Spleen (tissue), 7 donors: ENCODE measurements around the gene TAF3.

Experiments
- POLR2A ChIP-seq, 3 donors: fragments of 450-650 bp; IDR thresholded peaks; one replicate each; pipeline ENCODE4 v1.5.1; 2017; ENCODE audit warnings: antibody characterized with exemption in 3 of 3, mild to moderate bottlenecking in 1 of 3
- TF ChIP-seq, protein P1 (sequence below), 11 experiments: fragments of 200-600 bp in 7 of 11; fragments of 450-650 bp in 4 of 11; sonication (generic) in 4 of 11; IDR thresholded peaks in 8 of 11; conservative IDR thresholded peaks in 3 of 11; 1 replicate in 7 of 11; 2 replicates in 4 of 11; pipeline versions ENCODE4 v1.4.0 to v1.8.0; 2016 to 2021; ENCODE audit warnings: antibody characterized with exemption in 11 of 11, inconsistent platforms in 4 of 11, mild to moderate bottlenecking in 1 of 11
- donor health status: DM: no; HTN: no; CAD: no; lungs with moderate emphysema.
- donor health status: DM: no; HTN: no; CAD: no.
- donor health status: DM: no; HTN: no; CAD: no.

DNA sequence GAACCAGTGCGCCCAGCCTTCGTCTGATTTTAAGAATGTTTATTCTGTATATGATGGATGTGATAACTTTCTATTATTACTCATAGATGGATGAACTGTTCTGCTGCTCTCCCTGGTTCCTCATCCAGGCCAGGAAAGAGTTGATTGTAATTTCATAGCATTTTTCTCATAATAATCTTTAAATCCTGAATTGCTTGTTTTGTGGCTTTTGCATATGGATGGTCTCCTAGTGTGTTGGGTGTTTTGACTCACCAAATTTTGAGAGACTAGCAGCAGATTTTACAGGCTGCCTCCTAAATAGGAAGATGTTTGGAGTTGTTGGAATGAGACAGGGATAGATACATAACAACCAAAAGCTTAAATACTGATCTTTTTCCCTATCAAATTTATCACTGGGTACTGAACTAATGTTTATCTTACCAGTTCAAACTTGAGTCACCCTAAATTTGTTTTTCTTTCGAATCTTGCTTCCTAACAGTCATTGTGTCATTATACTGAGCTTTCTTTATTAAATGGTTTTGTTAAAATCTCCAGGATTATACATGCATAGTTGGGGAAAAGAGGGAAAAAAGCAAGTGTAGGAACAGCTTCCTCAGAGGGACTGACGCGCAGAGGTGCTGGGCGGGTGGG lies 130.2 kb downstream of the TAF3 start:
- TF ChIP-seq, protein P1, sequence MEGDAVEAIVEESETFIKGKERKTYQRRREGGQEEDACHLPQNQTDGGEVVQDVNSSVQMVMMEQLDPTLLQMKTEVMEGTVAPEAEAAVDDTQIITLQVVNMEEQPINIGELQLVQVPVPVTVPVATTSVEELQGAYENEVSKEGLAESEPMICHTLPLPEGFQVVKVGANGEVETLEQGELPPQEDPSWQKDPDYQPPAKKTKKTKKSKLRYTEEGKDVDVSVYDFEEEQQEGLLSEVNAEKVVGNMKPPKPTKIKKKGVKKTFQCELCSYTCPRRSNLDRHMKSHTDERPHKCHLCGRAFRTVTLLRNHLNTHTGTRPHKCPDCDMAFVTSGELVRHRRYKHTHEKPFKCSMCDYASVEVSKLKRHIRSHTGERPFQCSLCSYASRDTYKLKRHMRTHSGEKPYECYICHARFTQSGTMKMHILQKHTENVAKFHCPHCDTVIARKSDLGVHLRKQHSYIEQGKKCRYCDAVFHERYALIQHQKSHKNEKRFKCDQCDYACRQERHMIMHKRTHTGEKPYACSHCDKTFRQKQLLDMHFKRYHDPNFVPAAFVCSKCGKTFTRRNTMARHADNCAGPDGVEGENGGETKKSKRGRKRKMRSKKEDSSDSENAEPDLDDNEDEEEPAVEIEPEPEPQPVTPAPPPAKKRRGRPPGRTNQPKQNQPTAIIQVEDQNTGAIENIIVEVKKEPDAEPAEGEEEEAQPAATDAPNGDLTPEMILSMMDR (IDR thresholded peaks at IDR 0.05 in 8 of 11, conservative IDR thresholded peaks at IDR 0.05 in 3 of 11) = no peak
- no peak for TF ChIP-seq POLR2A (IDR thresholded peaks at IDR 0.05)
